ENCODE results near the gene CSF2RB. TPM values are rescaled to one million over a fixed set of nuclear protein-coding genes. Genes with fewer than 3 reads are reported as not detected.
A peak's percentile ranks its signal among the peaks of the same experiment; 100 is the strongest.

The CSF2RB gene
- total and polyA plus RNA-seq, 10 of the 15 experiments (the other 5 are each of a cell fraction or from before 2014, with no cell fraction given) = 0.82 to 12.5 (median 5.4) TPM

- TF ChIP-seq BCL3 (IDR thresholded peaks at IDR 0.05; ENCODE audit: borderline replicate concordance, insufficient read depth, low read depth, low read length, poor library complexity, severe bottlenecking) (no peak), STAT1 (conservative IDR thresholded peaks at IDR 0.05) (no peak), SIX5 (IDR thresholded peaks at IDR 0.05; ENCODE audit: low read depth, low read length, severe bottlenecking) (no peak), RAD21 (IDR thresholded peaks at IDR 0.05; ENCODE audit: insufficient read depth, low read depth, low read length) (no peak), POLR2A (IDR thresholded peaks at IDR 0.05; ENCODE audit: low read depth, low read length) (no peak), ATF2 (IDR thresholded peaks at IDR 0.05; ENCODE audit: low read length) (no peak), IKZF2 (IDR thresholded peaks at IDR 0.05) (peak in 1 of 2 experiments; percentile 49; a peak in 2 of 4 replicates), ZNF274 (IDR thresholded peaks at IDR 0.05; ENCODE audit: insufficient read depth, insufficient read length) (no peak), NRF1 (conservative IDR thresholded peaks at IDR 0.05; ENCODE audit: low read depth, low read length) (no peak), PBX3 (IDR thresholded peaks at IDR 0.05; ENCODE audit: insufficient replicate concordance, low read depth, low read length) (peak; percentile 21), NBN (IDR thresholded peaks at IDR 0.05) (no peak), IRF5 (IDR thresholded peaks at IDR 0.05; ENCODE audit: borderline replicate concordance) (no peak), MAX (IDR thresholded peaks at IDR 0.05; ENCODE audit: low read depth, low read length) (no peak), ELK1 (IDR thresholded peaks at IDR 0.05; ENCODE audit: low read depth, low read length) (no peak), CBX5 (IDR thresholded peaks at IDR 0.05; ENCODE audit: low read depth) (no peak), NKRF (conservative IDR thresholded peaks at IDR 0.05) (no peak), HDAC2 (IDR thresholded peaks at IDR 0.05) (no peak), IRF3 (IDR thresholded peaks at IDR 0.05) (no peak), POU2F2 (IDR thresholded peaks at IDR 0.05; ENCODE audit: borderline replicate concordance, low read depth, low read length) (no peak)
Measured at GRCh38 chr22:36954251-36955014, 41.0 kb downstream of the CSF2RB start (continued).

All from GM12878 (cell line).